OCI-LY3 (cell line): ENCODE measurements around the gene NKAIN2.

ENCODE experiments used
- EZH2phosphoT487 ChIP-seq: fragments of 200-600 bp; shearing (Covaris generic); IDR thresholded peaks from 2 replicates; pipeline ENCODE4 v1.6.1; 2018; ENCODE audit warnings: antibody characterized with exemption, mixed run types, low read depth
- TF ChIP-seq, protein P1 (sequence below): fragments of 200-600, 300-600 bp; sonication (generic); IDR thresholded peaks from 2 replicates; pipeline ENCODE4 v1.5.1; 2014; ENCODE audit warnings: antibody characterized with exemption, low read length, low read depth

DNA sequence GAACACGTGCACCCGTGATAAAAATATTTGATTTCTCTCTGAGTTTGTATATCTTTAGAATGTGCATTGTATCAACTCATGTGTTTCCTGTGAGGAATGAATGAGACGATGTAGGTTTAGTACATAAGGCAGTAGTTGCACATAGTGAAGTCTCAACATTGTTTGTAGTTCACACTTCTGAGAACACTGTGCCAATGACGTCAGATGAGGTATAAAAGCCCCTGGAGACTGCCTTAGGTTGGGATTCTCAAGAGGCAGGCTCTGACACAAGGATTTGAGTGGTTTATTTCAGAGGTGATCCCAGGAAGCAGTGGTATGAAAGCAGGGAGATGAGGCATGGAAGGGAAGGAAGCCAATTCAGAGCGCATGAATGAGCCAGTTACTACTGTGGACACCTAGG, 2.6 kb upstream of the NKAIN2 start:
- TF ChIP-seq EZH2phosphoT487 = no peak
- TF ChIP-seq, protein P1, sequence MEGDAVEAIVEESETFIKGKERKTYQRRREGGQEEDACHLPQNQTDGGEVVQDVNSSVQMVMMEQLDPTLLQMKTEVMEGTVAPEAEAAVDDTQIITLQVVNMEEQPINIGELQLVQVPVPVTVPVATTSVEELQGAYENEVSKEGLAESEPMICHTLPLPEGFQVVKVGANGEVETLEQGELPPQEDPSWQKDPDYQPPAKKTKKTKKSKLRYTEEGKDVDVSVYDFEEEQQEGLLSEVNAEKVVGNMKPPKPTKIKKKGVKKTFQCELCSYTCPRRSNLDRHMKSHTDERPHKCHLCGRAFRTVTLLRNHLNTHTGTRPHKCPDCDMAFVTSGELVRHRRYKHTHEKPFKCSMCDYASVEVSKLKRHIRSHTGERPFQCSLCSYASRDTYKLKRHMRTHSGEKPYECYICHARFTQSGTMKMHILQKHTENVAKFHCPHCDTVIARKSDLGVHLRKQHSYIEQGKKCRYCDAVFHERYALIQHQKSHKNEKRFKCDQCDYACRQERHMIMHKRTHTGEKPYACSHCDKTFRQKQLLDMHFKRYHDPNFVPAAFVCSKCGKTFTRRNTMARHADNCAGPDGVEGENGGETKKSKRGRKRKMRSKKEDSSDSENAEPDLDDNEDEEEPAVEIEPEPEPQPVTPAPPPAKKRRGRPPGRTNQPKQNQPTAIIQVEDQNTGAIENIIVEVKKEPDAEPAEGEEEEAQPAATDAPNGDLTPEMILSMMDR = no peak
